SKM-1 (cell line): ENCODE results near the gene KIF26A.
"Not testable (repeated sequence)": the region's sequence is repeated elsewhere in the genome, so short reads cannot be mapped to it uniquely, and the experiment has no call there.

Experiments used
- DNase-seq: peaks from one replicate; lab custom pipeline; 2025; ENCODE audit not compliant: unreplicated experiment; lab: John Stamatoyannopoulos, UW

The KIF26A gene

GRCh38 chr14:104206281-104206904 lies 68.0 kb downstream of the KIF26A start:
- DNase-seq, result no peak

- no peak for DNase-seq
These were observed 69.0 kb downstream of the KIF26A start for GRCh38 chr14:104207142-104208014.

GRCh38 chr14:104208015-104208295 lies 69.6 kb downstream of the KIF26A start:
- DNase-seq, result not testable (repeated sequence)

GRCh38 chr14:104208331-104208730 lies 69.9 kb downstream of the KIF26A start:
- DNase-seq, result not testable (repeated sequence)

GRCh38 chr14:104209071-104209470 lies 70.7 kb downstream of the KIF26A start:
- not testable (repeated sequence) for DNase-seq

GRCh38 chr14:104209985-104210816 lies 71.8 kb downstream of the KIF26A start:
- DNase-seq, result no peak

GRCh38 chr14:104210817-104211195 lies 72.4 kb downstream of the KIF26A start:
- DNase-seq, result no peak

- DNase-seq, result no peak
These were observed 72.8 kb downstream of the KIF26A start for GRCh38 chr14:104211215-104211614.

GRCh38 chr14:104211741-104212140 lies 73.4 kb downstream of the KIF26A start:
- no peak for DNase-seq

GRCh38 chr14:104212206-104213095 lies 74.1 kb downstream of the KIF26A start:
- DNase-seq, result no peak

GRCh38 chr14:104213301-104214034 lies 75.1 kb downstream of the KIF26A start:
- no peak for DNase-seq

GRCh38 chr14:104214431-104215218 lies 76.2 kb downstream of the KIF26A start:
- no peak for DNase-seq

GRCh38 chr14:104215706-104216334 lies 77.4 kb downstream of the KIF26A start:
- DNase-seq, result no peak

- DNase-seq, result no peak
These were observed 78.1 kb downstream of the KIF26A start for GRCh38 chr14:104216457-104216856.

- no peak for DNase-seq
These were observed 79.3 kb downstream of the KIF26A start for GRCh38 chr14:104217486-104218360.

- DNase-seq, result no peak
These were observed 80.2 kb downstream of the KIF26A start for GRCh38 chr14:104218361-104219180.

GRCh38 chr14:104219731-104220214 lies 81.4 kb downstream of the KIF26A start:
- DNase-seq, result no peak
